ENCODE results near the gene CPNE9. TPM values are rescaled to one million over a fixed set of nuclear protein-coding genes. Genes with fewer than 3 reads are reported as not detected.
"Not testable (repeated sequence)": the region's sequence is repeated elsewhere in the genome, so short reads cannot be mapped to it uniquely, and the experiment has no call there.

Gene CPNE9
- polyA plus RNA-seq, 12 donors: 0.29 TPM; not detected in 11

DNA sequence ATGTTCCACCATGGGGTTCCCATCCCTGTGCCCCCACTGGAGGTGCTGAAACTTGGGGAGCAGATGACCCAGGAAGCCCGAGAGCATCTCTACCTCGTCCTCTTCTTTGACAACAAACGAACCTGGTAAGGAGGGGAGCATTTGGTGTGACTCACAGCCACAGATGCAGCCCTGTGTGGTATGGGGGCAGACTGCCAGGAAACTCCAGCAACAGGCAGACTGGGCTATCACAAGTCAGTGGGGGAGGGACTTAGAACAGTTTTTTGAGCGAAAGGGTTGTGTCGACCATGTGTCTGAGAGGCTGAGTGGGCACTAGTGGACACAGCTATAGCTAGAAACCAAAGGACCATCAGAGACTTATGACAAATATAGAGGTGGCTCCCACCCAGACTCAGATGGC lies 42.7 kb downstream of the CPNE9 start:
- DNase-seq: no peak

DNA sequence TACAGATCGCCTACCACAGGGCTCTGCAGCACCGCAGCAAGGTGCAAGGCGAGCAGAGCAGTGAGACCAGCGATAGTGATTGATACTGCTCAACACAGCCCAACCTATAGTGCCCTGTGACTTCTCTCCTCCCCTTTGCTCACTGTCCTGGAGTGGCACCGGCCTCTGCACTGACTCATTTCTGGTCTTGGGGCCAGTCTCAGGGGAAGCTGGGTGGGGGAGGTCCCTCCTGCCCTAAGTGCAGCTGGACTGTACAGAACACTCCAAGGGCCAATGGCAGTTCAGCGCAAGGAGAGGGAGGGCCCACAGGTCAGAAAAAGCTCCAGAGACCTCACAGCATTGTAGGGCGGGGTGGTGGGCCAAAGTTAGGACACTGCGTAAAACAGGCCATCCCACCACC lies 43.6 kb downstream of the CPNE9 start:
- DNase-seq: no peak

DNA sequence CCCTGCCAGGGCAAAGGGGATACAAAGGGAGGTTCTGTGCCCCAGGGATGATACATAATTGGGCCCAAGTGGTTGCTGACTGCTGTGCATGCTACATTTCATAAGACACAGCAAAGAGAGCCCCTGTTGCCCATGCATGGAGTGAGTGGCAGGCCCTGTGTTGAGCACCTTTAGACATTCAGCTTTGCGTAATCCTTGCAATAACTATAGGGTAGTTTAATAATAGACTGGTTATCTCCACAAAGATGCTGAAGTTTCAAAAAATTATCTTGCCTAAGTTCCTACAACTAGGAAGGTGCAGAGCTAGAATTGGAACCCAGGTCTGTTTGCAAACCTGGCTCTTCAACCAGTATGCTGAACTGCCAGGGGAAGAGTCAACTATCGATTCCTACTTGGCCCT lies 44.4 kb downstream of the CPNE9 start:
- no peak for DNase-seq

DNA sequence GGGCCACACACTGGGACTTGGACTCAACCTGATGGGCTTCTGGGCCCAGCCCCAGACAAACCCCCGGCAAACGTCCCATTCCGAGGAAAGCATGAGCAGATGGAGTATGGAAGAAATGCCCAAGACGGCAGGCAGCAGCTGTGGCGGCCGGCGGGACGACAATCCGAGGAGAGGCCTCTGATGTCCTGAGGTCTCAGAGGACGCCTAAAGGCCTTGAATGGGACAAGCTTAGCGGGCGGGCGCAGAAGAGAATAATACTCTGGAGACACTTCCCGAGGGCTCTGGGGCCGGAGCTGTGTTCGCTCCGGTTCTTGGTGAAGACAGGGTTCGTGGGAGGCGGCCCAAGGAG lies 45.6 kb downstream of the CPNE9 start:
- DNase-seq: no peak

DNA sequence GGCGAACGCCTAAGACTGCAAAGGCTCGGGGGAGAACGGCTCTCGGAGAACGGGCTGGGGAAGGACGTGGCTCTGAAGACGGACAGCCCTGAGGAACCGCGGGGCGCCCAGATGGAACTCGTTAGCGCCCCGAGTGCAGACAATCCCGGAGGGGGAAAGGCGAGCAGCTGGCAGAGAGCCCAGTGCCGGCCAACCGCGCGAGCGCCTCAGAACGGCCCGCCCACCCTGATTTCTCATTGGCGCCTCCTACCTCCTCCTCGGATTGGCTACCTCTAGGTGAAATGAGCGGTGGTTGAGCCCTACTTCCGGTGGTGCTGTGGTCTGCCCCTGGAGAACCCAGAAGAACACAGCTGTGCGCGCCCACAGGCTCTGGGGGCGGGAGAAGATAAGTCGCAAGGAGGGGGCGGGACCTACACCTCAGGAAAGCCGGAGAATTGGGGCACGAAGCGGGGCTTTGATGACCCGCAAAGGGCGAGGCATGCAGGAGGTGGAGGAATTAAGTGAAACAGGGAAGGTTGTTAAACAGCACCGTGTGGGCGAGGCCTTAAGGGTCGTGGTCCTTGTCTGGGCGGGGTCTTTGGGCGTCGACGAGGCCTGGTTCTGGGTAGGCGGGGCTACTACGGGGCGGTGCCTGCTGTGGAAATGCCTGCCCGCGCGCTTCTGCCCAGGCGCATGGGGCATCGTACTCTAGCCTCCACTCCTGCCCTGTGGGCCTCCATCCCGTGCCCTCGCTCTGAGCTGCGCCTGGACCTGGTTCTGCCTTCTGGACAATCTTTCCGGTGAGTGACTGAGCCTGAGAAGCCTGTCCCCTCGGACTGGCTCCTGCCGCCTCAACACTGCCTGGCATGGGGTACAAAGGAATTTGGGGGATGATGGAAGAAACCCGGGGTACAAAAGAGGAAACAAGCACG lies 46.3 kb downstream of the CPNE9 start, which contains the start of gene OGG1:
TSS of gene OGG1 (plus strand) at position 308 of the 911 bp plus-strand sequence. CDS start at position 643, 335 bp downstream.
- peak; percentile 97 for DNase-seq

DNA sequence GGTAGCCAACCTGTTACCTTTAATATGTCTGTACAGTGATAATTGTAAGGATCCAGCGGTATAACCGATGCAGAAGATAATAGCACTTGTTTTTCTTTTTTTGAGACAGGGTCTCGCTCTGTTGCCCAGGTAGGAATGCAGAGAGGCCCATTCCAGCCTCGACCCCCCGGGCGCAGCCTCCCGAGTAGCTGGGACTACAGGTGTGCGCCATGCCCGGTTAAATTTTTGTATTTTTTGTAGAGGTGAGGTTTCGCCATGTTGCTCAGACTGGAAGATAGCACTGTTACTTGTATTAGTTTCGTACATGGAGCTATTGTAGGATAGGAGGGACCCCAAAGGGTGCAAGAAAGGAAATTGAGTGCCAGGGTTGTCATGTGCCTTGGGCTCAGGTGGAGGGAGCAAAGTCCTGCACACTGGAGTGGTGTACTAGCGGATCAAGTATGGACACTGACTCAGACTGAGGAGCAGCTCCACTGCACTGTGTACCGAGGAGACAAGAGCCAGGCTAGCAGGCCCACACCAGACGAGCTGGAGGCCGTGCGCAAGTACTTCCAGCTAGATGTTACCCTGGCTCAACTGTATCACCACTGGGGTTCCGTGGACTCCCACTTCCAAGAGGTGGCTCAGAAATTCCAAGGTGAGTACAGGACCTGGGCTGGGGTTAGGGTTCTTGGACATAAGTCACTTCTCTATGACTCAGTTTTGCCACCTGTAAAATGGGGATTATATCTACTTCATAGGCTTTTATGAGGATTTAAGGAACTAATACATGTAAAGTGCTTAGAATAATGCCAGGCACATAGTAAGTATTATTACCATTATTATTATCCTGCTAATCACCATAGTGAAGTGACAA lies 47.2 kb downstream of the CPNE9 start:
- DNase-seq: no peak

DNA sequence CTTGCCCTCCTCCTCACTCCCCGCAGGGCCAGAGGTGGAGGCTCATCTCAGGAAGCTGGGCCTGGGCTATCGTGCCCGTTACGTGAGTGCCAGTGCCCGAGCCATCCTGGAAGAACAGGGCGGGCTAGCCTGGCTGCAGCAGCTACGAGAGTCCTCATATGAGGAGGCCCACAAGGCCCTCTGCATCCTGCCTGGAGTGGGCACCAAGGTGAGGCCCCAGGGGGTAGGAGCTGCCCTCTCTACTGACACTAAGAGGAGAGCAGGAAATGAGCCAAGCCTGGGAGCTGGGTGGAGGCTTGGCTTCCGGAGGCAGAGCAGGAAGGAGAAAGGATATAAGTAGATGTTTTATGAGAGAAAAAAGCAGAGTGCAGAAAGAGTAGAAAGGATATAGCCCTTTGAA lies 51.0 kb downstream of the CPNE9 start:
- no peak for DNase-seq

DNA sequence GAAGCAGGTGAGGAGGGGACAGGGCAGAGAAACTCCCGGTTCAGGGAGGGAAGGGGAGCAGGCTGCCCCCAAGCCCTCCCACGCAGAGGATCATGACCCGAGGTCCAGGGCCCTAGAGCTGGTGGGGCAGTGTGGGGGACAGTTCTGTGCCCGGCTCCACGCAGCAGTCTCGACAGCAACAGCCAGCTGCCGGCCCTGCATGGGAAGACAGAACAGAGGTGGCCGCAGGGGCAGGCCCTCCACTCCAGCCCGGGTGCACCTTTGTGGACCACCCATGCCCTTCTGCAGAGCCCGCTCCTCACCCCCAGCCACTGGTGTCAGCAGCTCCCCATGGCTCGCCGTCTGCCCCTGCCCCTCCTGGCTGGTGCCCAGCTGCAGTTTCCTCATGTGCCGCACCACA lies 53.8 kb downstream of the CPNE9 start:
- DNase-seq: no peak

DNA sequence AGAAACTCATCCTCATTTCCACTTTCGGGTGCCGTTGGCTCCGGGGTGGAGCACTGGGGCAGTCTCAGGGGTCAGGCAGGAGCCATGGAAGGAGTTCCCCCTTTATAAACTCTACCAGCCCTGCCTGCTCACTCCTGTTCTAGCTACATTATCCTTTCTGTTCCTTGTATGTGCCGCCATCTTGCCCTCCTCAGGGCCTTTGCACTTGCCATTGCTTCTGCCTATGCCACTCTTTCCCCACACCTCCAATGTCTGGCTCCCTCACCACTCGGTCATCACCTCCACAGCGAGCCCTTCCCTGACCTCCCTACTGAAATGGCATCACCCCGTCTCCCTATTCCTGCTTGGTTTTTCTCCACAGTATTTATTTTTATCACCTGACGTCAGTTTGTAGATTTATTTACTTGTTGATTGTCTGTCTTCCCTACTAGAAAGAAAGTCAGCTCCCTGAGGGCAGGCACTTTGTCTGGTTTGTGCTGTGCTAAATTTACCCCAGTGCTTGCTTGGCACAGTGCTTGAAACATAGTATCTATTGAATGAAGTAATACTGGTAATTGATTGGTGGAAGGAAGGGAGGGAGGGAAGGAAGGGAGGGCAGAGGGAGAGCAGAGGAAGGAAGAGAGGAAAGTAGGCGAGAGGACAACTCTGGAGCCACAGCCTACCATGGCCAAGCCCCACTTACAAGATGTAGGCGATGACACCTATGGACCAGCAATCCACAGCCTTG lies 57.3 kb downstream of the CPNE9 start:
- DNase-seq: no peak

DNA sequence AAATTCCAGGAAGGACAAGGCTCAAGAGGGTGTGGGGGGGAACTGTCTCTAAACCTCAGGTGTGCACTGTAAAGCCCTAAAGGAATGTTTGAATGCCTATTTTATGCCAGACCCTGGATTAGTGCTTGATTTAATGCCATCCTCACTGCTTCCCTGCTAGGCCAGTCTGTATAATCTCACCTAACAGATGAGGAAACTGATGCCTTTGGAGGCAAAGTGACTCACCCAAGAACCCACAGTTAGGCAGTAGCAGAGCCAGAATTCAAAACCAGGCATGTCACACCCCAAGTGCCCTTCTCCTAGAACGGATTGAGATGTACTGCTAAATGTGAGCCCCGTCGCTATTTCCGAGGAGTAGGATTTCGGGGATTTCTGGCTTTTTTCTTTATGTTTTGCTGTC lies 58.3 kb downstream of the CPNE9 start:
- DNase-seq: no peak

DNA sequence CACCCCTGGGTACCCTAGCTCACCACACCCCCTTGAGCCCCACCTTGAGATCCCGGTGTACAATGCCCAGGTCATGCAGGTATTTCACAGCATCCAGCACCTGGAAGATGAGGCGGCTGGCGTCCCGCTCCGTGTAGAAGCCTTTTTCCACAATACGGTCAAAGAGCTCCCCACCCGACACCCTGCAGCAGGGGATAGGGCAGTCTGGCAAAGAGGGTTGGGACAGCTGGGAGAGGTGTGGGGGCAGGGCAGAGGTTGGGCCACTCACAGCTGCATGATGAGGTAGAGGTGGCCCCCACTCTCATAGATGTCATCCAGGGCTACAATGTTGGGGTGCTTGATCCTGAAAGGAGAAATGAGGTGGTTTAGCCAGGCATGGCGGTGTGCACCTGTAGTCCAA lies 59.2 kb downstream of the CPNE9 start:
- no peak for DNase-seq

DNA sequence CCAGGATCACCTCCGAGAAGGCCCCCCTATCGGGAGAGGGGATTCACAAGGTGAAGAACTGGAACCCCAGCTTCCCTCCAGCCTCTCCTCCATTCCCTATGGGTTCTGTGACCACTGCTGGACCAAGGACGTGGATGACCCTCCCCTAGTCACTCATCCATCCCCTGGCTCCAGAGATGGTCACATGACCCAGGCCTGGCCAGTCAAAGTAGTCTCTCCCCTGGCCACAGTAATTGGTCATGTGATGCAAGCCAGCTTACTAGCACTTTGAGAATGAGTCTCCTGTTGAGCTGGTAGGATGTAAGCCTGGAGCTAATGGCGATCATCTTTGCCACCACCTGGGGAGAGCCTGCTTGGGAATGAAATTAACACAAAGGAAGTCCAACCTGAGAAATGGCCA lies 62.2 kb downstream of the CPNE9 start:
- no peak for DNase-seq

DNA sequence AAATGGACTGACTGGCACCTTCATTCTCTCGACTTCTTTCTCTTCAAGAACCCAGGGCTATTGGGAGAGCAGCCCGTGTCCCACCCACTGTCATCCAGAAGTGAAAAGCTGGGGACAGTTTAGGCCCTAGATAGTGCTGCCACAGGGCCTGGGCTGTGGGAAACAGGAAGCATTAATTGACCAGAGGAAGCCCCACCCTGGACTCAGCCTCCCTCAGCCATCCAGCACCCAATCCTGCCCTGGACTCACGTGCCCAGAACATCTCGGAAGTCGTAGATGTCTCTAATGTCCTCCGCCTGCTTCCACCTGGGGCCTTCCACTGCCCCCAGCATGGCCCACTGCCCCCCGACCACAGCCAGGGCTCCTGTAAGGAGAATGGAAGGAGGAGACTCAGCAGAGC lies 63.8 kb downstream of the CPNE9 start:
- no peak for DNase-seq

DNA sequence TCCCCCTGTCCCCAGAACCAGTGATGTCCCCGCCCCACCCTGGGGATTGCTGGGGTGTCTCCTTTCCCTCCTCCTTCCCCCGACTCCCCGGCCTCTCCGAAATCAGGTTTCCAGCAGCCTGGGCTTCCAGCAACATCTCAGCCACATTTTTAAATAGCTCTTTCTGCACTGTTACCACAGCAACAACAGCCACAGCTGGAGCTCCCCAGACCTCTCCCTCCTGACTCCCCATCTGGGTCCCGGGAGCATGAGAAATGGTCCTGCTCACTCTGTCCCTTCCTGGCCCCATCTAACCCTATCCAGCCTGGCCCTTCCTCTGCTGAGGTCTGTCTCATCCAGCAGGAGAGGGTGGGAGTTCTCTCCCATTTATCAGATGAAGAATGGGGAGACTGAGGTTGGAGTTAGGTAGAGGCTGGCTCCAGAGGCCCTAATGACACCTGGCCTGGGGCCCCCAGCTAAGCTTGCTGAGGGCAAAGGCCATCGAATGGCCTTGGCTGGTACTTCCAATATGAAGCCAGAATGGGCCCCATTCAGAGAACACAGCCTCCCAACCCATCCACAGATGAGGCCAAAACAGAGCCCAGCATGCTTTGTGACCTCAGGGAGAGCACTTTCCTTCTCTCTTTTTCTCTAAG lies 64.6 kb downstream of the CPNE9 start:
- no peak for DNase-seq

DNA sequence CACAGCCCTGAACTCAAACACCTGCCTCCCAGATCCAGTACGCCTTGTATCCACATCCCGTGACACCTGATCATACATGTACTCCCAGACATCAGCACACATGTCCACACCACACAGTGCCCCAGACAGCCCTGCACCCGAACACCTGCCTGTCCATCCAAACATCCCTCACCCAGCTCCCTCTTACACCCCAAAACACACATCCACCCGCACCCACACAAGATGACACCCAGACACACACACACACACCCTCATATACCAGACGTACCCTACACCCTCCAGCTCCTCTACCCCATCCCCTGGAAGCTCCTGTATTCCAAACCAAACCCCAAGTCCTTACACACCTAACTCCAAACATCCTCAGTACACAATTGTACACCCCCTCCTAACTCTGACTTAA lies 65.4 kb downstream of the CPNE9 start:
- DNase-seq: no peak

DNA sequence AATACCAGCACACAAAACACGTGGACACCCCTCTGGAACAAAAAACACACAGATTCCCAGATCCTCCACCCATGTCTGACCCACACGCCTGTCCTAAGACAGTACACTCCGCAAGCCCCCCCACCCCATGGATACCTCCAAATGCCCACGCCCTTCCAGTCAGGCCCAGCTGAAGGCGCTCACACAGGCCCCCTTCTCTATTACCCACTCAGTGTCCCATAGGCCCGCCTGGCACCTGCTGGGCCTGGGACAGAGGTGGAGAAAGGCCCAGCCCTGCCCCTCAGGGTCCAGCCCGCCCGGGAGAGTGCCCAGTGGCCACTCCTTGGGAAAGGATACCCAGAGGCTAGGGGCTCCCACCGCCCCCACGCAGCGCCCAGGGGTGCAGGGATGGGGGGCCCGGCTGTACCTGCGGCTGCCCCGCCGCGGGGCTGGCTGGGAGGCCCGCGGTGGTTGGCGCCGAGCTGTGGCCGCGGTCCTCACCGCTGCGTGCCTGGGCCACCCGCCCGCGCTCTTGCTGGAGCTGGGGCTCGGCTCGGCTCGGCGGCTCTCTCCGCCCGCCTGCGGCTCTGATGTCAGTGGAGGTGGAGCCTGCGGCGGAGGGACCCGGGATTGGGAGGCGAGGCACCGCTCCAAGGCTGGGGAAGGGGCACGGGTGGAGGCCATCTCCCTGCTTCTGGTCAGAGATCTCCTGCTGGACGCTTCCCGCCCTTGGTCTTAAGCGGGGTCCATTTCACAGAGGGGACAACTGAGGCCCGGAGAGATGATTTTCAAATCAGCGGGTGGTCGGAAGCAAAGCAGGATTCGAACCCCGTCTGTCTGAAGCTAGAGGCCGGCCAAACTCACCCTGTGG lies 66.0 kb downstream of the CPNE9 start, which contains the start of gene CAMK1:
TSS of gene CAMK1 (minus strand) at position 522 of the 850 bp plus-strand sequence. CDS start 2,198 bp downstream, outside the sequence.
- peak; percentile 80 for DNase-seq

DNA sequence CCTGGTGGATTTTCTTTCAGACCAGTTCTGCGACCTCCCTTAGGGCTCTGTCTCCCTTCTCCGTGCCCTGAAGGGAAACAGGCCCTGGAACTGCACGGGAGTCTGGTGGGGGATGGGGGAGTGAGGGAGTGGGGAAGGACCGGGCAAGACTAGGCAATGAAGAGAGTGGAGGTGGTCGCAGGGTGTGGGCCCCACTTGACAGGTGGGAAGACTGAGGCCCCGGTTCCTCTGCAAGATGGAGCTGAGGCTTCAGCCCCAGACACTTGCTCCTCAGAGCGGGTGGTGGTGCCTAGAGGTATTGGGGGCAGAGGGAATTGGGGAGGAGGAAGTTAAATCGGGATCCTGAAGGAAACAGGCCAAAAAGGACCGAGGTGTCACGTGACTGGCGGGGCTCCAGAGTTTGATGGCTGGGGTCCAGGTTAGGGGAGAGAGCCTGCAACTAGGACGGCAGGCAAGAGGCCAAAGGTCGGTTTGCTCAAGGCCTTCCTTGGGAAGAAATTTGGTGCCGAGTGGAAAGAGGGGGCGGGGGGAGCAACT lies 66.7 kb downstream of the CPNE9 start:
- peak; percentile 79 for DNase-seq

DNA sequence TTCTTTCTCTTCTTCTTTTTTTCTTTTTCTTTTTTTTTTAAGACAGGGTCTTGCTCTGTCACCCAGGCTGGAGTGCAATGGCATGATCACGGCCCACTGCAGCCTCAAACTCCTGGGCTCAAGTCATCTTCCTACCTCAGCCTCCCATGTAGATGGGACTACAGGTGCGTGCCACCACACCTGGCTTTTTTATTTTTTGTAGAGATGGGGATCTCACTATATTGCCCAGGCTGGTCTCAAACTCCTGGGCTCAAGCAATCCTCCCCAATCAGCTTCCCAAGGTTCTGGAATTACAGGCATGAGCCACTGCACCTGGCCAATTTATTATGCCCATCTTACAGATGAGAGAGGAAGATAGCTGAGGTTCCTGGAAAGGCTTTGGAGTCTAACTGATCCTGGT lies 67.4 kb downstream of the CPNE9 start:
- not testable (repeated sequence) for DNase-seq

DNA sequence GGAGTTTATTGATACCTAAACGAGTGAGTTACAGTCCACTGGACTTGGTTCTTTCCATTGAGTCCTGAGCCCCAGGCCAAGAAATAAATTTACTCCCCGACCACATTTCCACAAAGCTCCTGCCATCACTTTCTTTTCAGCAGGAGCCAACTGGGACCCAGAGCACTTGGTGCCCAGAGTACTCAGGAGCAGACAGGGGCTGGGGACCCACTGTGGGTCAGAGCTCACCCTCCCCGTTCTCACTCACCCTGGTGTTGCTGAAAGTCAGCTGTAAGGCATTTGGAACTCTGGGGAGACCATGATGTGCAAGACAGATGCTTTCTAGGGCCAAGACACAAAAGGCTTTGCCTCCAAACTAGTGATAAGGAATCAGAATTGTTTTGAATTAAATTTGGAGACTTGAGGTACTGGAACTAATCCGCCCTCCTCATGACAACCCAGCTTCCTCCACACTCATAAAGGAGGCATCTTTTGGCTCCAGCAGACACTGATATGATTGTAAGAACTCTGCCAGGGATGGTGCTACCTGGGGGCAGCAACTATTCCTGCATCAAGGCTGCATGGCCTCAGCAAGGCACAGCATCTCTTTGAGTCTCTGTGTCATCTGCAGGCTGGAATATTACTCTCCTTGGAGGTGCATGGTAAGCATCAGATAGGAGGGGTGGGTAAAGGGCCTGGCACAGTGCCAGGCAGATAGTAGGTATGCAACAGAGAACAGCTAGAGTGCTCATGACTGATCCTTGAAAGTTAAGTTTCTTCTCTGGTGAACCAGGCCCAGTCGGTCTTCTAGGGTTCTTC lies 73.5 kb downstream of the CPNE9 start:
- DNase-seq: no peak

DNA sequence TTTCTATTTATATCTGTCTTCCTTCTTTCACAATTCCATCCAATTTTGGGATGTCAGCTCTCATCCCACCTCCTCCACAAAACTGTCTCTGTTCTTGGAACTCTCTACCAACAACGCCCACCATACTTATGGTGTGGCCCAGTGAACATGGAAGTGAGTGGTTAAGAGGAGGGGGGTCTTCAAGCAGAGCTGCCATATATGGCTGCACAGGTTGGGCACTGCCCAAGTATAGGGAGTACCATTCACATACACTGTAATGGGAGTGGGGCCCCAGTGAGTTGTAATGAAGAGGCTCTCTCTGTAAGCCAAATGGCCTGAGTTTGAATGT lies 74.0 kb downstream of the CPNE9 start:
- DNase-seq: no peak
